GM18868 (cell line): ENCODE results near the gene CYP2J2.
"Not testable (repeated sequence)": the region's sequence is repeated elsewhere in the genome, so short reads cannot be mapped to it uniquely, and the experiment has no call there.

Experiments used
- ATAC-seq: cut with Tn5 transposase; IDR thresholded peaks from one replicate; pipeline ENCODE4 v1.9.1; 2021; ENCODE audit warnings: mild to moderate bottlenecking, moderate library complexity; ENCODE audit not compliant: unreplicated experiment

The CYP2J2 gene

DNA sequence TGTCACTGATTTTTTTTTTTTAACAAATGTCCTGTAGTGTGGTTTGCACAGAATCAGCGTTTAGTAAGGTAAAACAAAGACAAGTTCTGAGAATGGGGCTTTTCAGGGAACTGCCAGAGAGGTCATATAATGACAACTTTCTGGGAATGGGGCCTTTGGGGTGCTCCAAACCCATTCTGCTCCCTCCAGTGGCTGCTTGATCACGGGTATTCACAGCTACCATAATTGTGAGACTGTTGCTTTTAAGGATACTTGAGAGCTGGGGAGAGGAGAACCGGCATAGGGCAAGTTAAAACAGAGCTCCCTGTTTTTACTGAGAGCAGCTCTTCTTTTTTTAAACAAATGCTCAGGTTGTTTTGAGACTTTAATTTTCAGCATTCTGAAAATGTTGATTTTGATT lies 48.2 kb downstream of the CYP2J2 start:
- no peak for ATAC-seq

DNA sequence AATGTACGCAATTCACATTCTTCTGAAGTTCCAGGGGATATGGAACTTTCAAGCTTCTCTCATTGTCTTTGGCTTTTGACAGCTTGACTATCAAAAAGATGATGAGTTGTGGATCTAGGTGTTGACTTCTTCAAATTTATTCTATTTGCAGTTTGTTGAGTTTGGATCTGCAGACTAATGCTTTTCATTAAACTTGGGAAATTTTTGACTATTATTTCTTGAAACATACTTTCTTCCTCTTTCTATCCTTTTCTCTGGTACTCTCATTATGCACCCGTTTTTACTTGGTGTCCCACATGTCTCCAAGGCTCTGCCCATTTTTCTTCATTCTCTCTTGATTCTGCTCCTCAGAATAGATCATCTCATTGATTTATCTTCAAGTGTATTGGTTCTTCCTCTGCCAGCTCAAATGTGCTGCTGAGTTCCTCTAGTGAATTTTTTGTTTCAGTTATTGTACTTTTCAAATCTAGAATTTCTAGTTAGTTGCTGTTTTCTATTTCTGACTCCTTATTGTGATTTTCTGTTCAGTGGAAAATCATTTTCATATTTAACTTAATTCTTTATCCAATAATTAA lies 49.4 kb downstream of the CYP2J2 start:
- no peak for ATAC-seq

DNA sequence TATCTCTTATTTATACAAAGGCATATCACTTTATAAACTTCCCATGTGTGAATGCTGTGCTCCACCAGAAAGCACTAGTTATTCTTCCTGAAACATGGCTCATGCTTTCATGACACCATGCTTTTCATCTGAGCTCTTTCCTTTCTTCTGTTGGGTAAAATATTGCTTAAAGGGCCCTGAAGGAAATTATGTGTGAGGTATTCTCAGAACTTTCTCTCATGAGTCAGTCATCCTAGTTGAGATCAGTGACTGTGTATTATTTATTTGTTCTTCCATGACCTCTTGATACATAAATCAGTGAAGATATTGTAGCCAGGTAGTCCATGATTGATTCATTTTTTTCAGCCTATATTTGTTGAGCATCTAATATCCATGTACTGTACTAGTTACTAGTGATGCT lies 54.8 kb downstream of the CYP2J2 start:
- no peak for ATAC-seq

- no peak for ATAC-seq
Measured at GRCh38 chr1:59866462-59866861, 60.1 kb downstream of the CYP2J2 start.

DNA sequence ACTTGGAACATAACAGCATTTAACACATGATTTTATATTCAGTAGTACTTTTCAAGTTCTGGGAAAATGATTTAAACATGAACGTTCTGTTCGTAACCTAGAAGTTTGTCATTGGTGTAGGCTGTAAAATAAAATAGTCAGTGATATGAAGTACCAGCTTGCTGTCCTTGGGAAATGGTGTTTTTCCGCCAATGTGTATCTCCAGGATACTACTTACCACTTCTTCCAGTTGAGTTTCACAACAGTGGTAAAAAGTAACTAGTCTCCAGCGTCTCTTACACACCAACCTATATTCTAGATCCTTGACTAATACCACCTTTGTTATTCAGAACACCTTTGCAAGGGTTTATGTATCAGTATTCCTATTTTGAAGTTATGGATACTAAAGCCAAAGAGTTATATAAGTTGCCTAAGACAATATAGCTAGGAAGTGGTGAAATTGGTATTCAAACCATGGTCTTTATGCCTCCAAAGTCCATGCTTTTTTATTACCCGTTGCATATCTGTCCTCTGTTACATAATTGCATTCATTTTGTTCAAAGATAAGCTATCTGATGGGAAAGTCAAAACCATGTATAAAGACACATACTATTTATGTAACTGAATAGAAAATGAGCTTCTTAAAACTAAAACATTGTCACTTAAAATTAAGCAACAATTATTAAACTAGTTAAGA lies 68.8 kb downstream of the CYP2J2 start:
- no peak for ATAC-seq

DNA sequence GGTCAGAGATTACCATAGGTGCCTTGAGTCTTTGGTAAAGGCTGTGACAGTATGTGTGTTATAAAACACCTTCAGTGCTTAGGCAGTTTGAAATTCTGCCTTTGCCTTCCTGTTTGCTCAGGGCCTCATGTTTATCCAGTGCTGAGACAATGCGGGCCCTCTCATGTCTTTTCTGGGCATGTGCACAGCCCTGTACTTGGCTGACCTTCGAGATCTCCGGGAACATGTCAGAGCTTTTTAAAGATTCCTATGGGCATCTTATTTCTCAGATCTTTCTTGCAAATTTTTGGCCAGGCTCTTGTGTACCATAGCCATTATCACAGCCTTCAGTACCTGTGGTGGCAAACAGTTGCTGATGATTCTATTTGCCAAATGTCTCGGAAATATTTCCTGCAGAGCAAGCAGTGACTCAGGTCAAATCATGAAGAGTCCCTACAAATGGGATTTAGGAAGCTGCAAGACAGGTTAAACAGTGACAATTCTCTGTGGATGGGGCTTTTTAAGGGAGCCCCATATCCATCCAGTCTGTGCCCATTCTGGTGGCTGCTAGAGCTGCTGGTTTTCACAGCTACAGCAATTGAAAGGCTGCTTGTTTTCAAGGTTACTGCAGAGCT lies 69.7 kb downstream of the CYP2J2 start:
- no peak for ATAC-seq

- ATAC-seq, result not testable (repeated sequence)
Measured at GRCh38 chr1:59855297-59855696, 71.3 kb downstream of the CYP2J2 start.

DNA sequence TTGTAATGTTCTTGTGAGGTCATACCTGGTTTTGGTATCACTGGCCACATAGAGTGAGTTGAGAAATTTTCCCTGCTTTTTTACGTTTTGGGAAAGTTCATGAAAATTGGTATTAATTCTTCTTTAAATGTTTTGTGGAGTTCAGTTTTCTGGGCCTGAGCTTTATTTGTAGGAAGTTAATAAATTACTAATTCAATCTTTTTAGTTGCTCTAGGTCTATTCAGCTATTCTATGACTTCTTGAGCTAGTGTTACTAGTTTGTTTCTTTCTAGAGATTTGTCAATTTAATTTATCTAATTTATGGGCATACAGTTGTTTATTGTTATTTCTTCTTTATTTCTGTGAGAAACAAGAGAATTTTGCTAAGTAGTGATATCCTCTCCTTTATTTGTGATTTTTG lies 74.5 kb downstream of the CYP2J2 start:
- no peak for ATAC-seq

DNA sequence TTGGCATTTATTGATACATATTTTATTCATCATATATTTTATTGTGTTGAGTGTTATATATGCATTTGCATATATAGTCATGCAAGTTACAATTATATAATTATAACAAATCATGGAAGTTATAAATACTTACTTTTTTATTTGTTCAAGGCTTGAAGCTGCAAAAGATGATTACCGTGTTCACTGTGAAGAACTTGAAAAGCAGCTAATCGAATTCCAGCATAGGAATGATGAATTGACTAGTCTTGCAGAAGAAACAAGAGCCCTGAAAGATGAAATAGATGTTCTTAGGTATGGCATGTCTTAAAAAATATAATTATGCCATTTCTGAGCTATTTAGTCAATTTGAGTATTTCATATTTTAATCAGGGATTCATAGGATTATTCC lies 79.7 kb downstream of the CYP2J2 start:
- no peak for ATAC-seq

DNA sequence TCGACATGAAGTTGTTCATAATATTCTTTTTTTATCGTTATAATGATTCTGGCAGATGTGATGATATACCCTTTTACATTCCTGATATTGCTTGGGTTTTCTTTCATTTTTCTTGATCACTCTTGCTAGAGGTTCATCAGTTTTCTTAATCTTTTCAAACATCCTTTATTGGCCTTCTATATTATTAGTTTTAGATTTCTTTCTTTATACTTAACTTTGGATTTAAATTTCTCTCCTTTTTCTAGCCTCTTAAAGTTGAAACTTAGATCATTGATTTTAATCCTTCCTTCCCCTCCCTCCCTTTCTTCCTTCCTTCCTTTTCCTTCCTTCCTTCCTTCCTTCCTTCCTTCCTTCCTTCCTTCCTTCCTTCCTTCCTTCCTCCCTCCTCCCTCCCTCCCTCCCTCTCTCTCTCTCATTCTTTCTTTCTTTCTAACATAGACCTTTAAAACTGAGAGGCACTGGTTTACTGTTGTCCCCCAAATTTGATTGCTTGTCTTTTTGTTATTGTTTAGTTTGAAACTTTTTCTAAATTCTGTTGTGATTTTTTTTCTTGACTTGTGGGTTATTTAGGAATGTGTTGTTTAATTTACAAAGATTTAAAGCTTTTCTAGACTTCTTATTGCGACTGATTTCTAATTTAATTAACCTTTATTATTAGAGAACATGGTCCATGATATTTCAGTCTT lies 80.2 kb downstream of the CYP2J2 start:
- no peak for ATAC-seq

GRCh38 chr1:59845091-59845490 lies 81.5 kb downstream of the CYP2J2 start:
- no peak for ATAC-seq
